H1 (cell line): ENCODE data around the gene IFNL3.

ENCODE experiments used
- ATF3 ChIP-seq: IDR thresholded peaks from 2 replicates; pipeline ENCODE4 v1.6.1; 2011; ENCODE audit warnings: low read depth, mild to moderate bottlenecking, low read length; ENCODE audit not compliant: insufficient read depth
- CTCF ChIP-seq, 3 experiments: IDR thresholded peaks; 1 replicate in 2 of 3; 2 replicates in 1 of 3; pipeline versions ENCODE4 v1.5.1 to v1.6.1; 2011; ENCODE audit warnings: low read length in 3 of 3, mild to moderate bottlenecking in 3 of 3, inconsistent platforms in 2 of 3, low read depth in 1 of 3, moderate library complexity in 1 of 3; ENCODE audit not compliant: insufficient read depth in 1 of 3; ENCODE audit errors: control extremely low read depth in 1 of 3
- TBP ChIP-seq: IDR thresholded peaks from 2 replicates; pipeline ENCODE4 v1.6.1; 2011; ENCODE audit warnings: low read depth, low read length, improper control_type of control experiment
- TCF12 ChIP-seq: IDR thresholded peaks from 2 replicates; pipeline ENCODE4 v1.6.1; 2011; ENCODE audit warnings: low read depth, mild to moderate bottlenecking, low read length

- TF ChIP-seq CTCF (IDR thresholded peaks at IDR 0.05; ENCODE audit: control extremely low read depth in 1 of 3, insufficient read depth in 1 of 3, low read depth in 1 of 3, low read length in 3 of 3) = no peak
- no peak for TF ChIP-seq TCF12
- no peak for TF ChIP-seq TBP
- no peak for TF ChIP-seq ATF3
Measured at GRCh38 chr19:39251081-39251480, 6.3 kb upstream of the IFNL3 start.
